NT2/D1 (cell line): ENCODE data around the gene SGSM2.

Source experiments
- SUZ12 ChIP-seq: IDR thresholded peaks from 2 replicates; pipeline ENCODE4 v1.6.1; 2011; ENCODE audit not compliant: insufficient read length, insufficient read depth; ENCODE audit errors: extremely low read depth
- YY1 ChIP-seq: IDR thresholded peaks from 2 replicates; pipeline ENCODE4 v1.6.1; 2011; ENCODE audit not compliant: insufficient read length, insufficient read depth
- ZNF274 ChIP-seq: IDR thresholded peaks from 2 replicates; pipeline ENCODE4 v1.6.1; 2011; ENCODE audit warnings: mild to moderate bottlenecking, low read depth, low read length

GRCh38 chr17:2374549-2375285, 37.4 kb downstream of the SGSM2 start:
- TF ChIP-seq ZNF274 (no peak), SUZ12 (no peak), YY1 (no peak)
